Measurements from ENCODE around the gene RXFP4. TPM values are rescaled to one million over a fixed set of nuclear protein-coding genes. Genes with fewer than 3 reads are reported as not detected.

Gene RXFP4
- total RNA-seq, 2 experiments from 2014 or later, result not detected

DNA sequence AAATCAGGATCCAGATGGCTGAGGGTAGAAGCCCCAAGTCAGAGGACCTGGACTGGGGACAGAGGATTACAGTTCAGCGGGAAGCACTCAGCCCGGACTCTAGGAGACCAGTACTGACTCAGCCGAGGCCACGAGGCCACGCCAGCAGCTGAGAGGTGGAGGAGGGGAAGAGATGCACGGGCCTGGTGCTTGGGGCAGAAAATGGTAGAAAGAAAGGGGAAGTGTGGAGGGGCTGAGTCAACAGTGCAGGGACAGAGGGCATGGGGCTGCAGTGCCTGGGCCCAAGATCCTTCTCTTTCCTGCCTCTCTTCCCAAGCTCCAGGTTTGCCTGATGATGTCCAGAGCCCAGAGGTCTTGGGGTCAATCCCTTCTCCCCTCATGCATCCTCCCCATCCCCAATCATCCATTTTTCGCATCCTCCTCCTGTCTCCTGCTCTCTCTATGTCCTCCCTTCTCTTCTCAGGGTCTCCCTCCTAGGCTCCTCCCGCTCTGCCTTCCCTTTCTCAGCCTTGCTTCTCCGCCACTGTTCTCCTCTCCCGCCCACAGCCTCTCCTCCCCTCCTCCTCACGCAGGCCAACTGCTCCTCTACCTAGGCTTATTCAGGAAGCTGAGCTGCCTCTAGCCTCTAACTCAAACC, 29.2 kb downstream of the RXFP4 start:
- H3K27ac Mint-ChIP-seq, result peak overlapping the region; percentile 86
- ChIA-PET POLR2A (interaction anchor here (0.7 kb wide), 1 partner anchor 10 kb away, joined by 3 read pairs; no protein-coding TSS in a partner anchor), CTCF (interaction anchor here (0.8 to 5.7 kb wide), 4 partner anchors 19 to 926 kb away, joined by 3 to 26 read pairs (median 6); no protein-coding TSS in a partner anchor)
- peaks cover 98% of the 10 kb centered on the region for H3K4me1 Mint-ChIP-seq (ENCODE audit: low read depth)
- no peaks in the 10 kb centered on the region for H3K27me3 Mint-ChIP-seq (ENCODE audit: low read depth)
- H3K9me3 Mint-ChIP-seq (ENCODE audit: insufficient read depth), result no peaks in the 10 kb centered on the region
- peak overlapping the region; percentile 23 for H3K4me3 Mint-ChIP-seq
- peaks cover 75% of the 10 kb centered on the region for H3K36me3 Mint-ChIP-seq (ENCODE audit: low read depth)
- DNase-seq, result peak; percentile 38
- ATAC-seq, result peak; percentile 34

DNA sequence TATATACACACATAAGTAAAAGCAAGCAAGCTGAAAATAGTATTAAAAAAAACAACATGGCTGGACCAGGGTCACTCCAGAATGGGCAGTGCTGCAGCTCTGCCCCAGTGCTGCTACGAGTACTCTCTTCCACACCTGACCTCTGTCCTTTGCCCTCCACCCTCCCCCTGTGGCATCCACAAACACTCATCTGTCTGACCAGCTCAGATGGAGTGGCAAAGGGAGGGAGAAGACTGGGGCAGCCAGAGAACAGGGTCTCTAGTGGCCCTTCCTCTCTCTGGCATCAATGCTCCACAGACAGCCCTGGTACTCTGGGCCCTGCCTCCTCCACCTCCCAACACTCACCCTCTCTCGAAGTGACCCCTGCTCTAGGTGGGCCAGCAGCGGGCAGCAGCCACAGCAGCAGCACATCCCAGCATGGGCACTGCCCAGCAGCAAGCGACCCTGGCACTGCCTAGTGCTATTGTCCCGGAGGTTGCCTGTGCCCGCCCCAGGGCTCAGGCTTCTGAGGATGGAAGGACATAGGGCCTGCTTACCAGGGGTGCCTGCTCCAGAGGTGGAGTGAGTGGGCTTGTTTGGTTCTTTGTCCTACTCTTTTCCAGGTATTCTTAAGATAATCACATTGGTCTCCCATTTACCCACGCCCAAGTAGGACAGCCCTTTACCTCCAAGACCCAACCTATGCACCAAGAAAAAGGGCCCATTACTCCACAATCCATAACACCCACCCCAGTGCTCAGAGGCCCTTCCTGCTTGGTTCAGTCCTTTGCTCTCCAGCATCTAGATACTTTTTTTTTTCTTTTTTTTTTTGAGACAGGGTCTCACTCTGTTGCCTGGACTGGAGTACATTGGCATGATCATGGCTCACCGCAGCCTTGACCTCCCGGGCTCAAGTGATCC, 30.7 kb downstream of the RXFP4 start:
- peak overlapping the region; percentile 37 for H3K4me3 Mint-ChIP-seq
- peak overlapping the region; percentile 62 for H3K27ac Mint-ChIP-seq
- ATAC-seq, result no peak
- ChIA-PET CTCF (interaction anchor here (5.7 to 9.1 kb wide), 2 partner anchors 17 to 34 kb away, joined by 26 to 135 read pairs; no protein-coding TSS in a partner anchor), POLR2A (interaction anchor here (0.7 kb wide), 1 partner anchor 17 kb away, joined by 4 read pairs; no protein-coding TSS in a partner anchor)
- H3K4me1 Mint-ChIP-seq (ENCODE audit: low read depth), result peaks cover 95% of the 10 kb centered on the region
- no peaks in the 10 kb centered on the region for H3K27me3 Mint-ChIP-seq (ENCODE audit: low read depth)
- peaks cover 71% of the 10 kb centered on the region for H3K36me3 Mint-ChIP-seq (ENCODE audit: low read depth)
- no peak for DNase-seq
- no peaks in the 10 kb centered on the region for H3K9me3 Mint-ChIP-seq (ENCODE audit: insufficient read depth)

DNA sequence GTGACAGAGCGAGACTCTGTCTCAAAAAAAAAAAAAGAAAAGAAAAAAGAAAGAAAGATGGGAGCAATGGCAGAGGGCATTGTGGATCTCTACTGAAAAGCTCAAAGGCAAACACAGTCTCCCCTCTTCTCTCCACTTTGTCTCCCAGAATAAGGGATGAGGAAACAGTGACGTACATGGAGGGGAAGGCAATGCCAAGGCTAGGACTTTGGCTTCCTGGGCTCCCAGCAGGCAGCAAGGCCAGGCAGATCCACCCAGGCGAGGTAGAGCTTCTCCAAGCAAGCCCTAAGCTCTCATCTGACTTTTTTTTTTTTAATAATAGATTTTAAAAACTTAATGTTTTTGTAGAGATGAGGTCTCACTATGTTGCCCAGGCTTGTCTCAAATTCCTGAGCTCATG, 32.3 kb downstream of the RXFP4 start:
- Mint-ChIP-seq H3K4me1 (ENCODE audit: low read depth) (peaks cover 79% of the 10 kb centered on the region), H3K4me3 (no peak overlapping the region), H3K27ac (no peak overlapping the region), H3K36me3 (ENCODE audit: low read depth) (peaks cover 62% of the 10 kb centered on the region), H3K27me3 (ENCODE audit: low read depth) (no peaks in the 10 kb centered on the region), H3K9me3 (ENCODE audit: insufficient read depth) (no peaks in the 10 kb centered on the region)
- no peak for DNase-seq
- POLR2A ChIA-PET, result interaction anchor here (0.6 to 5.4 kb wide), 3 partner anchors 23 to 140 kb away, joined by 3 to 45 read pairs (median 6); no protein-coding TSS in a partner anchor
- CTCF ChIA-PET, result interaction anchor here (2.4 to 12.0 kb wide), 3 partner anchors 15 to 93 kb away, joined by 9 to 135 read pairs (median 113); no protein-coding TSS in a partner anchor
- no peak for ATAC-seq

- Mint-ChIP-seq H3K36me3 (ENCODE audit: low read depth) (peaks cover 56% of the 10 kb centered on the region), H3K9me3 (ENCODE audit: insufficient read depth) (no peaks in the 10 kb centered on the region), H3K27ac (peak overlapping the region; percentile 93), H3K4me3 (peak overlapping the region; percentile 96), H3K4me1 (ENCODE audit: low read depth) (peaks cover 74% of the 10 kb centered on the region), H3K27me3 (ENCODE audit: low read depth) (no peaks in the 10 kb centered on the region)
- POLR2A ChIA-PET, result interaction anchor here (0.7 to 5.4 kb wide), 5 partner anchors 9 to 40 kb away, joined by 3 to 45 read pairs (median 3); no protein-coding TSS in a partner anchor
- no peak for DNase-seq
- no peak for ATAC-seq
- CTCF ChIA-PET, result interaction anchor here (0.7 to 12.0 kb wide), 6 partner anchors 15 to 92 kb away, joined by 3 to 135 read pairs (median 18); partner anchors contain the start of gene KHDC4
Observed at GRCh38 chr1:155974208-155975115, 33.0 kb downstream of the RXFP4 start.

DNA sequence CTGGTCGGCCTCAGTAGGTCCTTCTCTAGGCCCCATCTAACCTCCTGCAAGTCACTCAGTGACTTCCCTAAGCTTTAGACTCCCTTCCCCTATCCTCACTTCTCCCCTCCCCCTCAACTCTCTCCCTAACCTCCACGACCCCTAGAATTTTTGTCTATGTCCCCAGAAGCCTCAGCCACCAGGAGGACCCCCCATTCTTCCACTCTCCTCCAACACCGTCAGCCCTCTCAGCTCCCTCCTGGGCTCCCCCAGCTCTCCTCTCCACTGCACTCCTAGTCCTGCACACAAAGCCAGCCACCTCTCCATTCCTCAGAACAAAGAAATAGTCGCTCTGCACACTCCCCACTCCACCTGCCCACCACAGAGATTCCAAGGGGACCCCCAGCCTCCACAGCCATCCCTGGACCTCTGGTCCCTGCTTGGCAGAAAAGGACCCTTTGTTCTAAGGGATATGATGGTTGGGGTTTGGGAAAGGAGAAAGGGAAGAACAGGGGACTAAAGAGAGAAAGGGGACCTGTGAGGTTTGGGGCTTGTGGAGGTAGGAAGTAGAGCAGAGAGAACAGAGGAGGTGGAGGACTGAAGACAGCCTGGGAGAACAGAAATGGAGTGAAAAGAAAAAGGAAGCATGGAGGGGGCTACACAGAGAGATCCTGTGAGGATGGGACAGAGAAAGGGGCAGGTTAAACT, 34.1 kb downstream of the RXFP4 start:
- Mint-ChIP-seq H3K9me3 (ENCODE audit: insufficient read depth) (no peaks in the 10 kb centered on the region), H3K27ac (peak overlapping the region; percentile 93), H3K27me3 (ENCODE audit: low read depth) (no peaks in the 10 kb centered on the region), H3K4me1 (ENCODE audit: low read depth) (peaks cover 74% of the 10 kb centered on the region), H3K4me3 (peak overlapping the region; percentile 96), H3K36me3 (ENCODE audit: low read depth) (peaks cover 46% of the 10 kb centered on the region)
- ATAC-seq, result no peak
- no peak for DNase-seq
- ChIA-PET POLR2A (interaction anchor here (1.0 to 5.4 kb wide), 6 partner anchors 8 to 41 kb away, joined by 3 to 45 read pairs (median 6); partner anchors contain the start of gene KHDC4), CTCF (interaction anchor here (1.7 to 12.0 kb wide), 7 partner anchors 14 to 122 kb away, joined by 3 to 135 read pairs (median 9); partner anchors contain the start of gene KHDC4)

- ATAC-seq (peak; percentile 16), DNase-seq (peak; percentile 63)
- H3K4me1 Mint-ChIP-seq (ENCODE audit: low read depth), result peaks cover 74% of the 10 kb centered on the region
- peak overlapping the region; percentile 96 for H3K4me3 Mint-ChIP-seq
- no peaks in the 10 kb centered on the region for H3K27me3 Mint-ChIP-seq (ENCODE audit: low read depth)
- CTCF ChIA-PET, result interaction anchor here (1.1 to 12.0 kb wide), 11 partner anchors 9 to 715 kb away, joined by 3 to 135 read pairs (median 8); partner anchors contain the start of gene KHDC4
- POLR2A ChIA-PET, result interaction anchor here (0.9 to 5.4 kb wide), 10 partner anchors 8 to 117 kb away, joined by 3 to 45 read pairs (median 6); partner anchors contain the start of genes KHDC4, SSR2 and SYT11
- H3K9me3 Mint-ChIP-seq (ENCODE audit: insufficient read depth), result no peaks in the 10 kb centered on the region
- H3K36me3 Mint-ChIP-seq (ENCODE audit: low read depth), result peaks cover 43% of the 10 kb centered on the region
- peak overlapping the region; percentile 93 for H3K27ac Mint-ChIP-seq
Observed at GRCh38 chr1:155976062-155976912, 34.8 kb downstream of the RXFP4 start.

- Mint-ChIP-seq H3K27me3 (ENCODE audit: low read depth) (no peaks in the 10 kb centered on the region), H3K9me3 (ENCODE audit: insufficient read depth) (no peaks in the 10 kb centered on the region), H3K4me3 (peak overlapping the region; percentile 96), H3K36me3 (ENCODE audit: low read depth) (peaks cover 43% of the 10 kb centered on the region), H3K27ac (peak overlapping the region; percentile 93), H3K4me1 (ENCODE audit: low read depth) (peaks cover 75% of the 10 kb centered on the region)
- ATAC-seq, result peak; percentile 4
- ChIA-PET POLR2A (interaction anchor here (0.6 to 5.4 kb wide), 15 partner anchors 9 to 1819 kb away, joined by 3 to 45 read pairs (median 5); partner anchors contain the start of genes KHDC4, SSR2 and SYT11), CTCF (interaction anchor here (1.0 to 12.0 kb wide), 14 partner anchors 10 to 716 kb away, joined by 3 to 135 read pairs (median 6); partner anchors contain the start of genes KHDC4 and UBQLN4)
- DNase-seq, result peak; percentile 37
Observed at GRCh38 chr1:155976913-155977689, 35.7 kb downstream of the RXFP4 start.

DNA sequence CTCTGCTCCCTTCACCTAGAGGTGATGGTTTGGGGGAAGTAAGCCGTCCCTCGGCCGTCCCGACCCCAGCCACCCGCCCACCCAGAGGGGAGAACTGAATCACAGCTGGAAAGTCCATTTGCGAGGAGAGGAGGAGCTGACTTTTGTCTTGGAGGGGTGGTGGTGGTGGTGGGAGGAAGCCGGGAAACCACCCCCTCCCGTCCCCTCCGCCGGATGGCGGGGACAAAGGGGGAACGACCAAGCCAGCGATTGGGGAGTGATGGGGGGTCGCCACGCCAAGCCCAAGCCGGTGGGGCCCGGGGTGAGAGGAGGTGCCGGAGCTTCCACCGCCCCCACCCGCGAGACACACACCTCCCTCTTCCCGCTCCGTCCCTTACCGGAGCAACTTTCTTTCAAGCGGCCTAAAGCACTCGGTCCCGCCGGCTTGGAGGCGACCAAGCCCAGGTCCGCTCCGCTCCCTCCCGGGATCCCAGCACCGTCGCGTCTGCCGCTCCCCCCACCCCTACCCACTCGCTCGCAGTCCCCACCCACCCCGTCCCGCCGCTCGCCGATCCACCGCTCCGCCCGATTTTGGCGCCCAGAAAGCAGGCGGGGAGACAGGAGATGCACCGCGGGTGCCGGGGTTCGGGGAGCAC, 36.4 kb downstream of the RXFP4 start:
- peaks cover 74% of the 10 kb centered on the region for H3K4me1 Mint-ChIP-seq (ENCODE audit: low read depth)
- peak; percentile 40 for DNase-seq
- POLR2A ChIA-PET, result interaction anchor here (0.5 to 5.4 kb wide), 19 partner anchors 10 to 1819 kb away, joined by 3 to 45 read pairs (median 5); partner anchors contain the start of genes KHDC4, SSR2 and SYT11
- H3K27me3 Mint-ChIP-seq (ENCODE audit: low read depth), result no peaks in the 10 kb centered on the region
- H3K4me3 Mint-ChIP-seq, result peak overlapping the region; percentile 96
- ATAC-seq, result peak; percentile 24
- no peaks in the 10 kb centered on the region for H3K9me3 Mint-ChIP-seq (ENCODE audit: insufficient read depth)
- H3K36me3 Mint-ChIP-seq (ENCODE audit: low read depth), result peaks cover 36% of the 10 kb centered on the region
- CTCF ChIA-PET, result interaction anchor here (0.8 to 12.0 kb wide), 19 partner anchors 8 to 359 kb away, joined by 3 to 135 read pairs (median 4); partner anchors contain the start of genes KHDC4 and UBQLN4
- H3K27ac Mint-ChIP-seq, result peak overlapping the region; percentile 93
